Left ventricle myocardium inferior (tissue), 1 donor: Measurements from ENCODE around the gene CYP1A2. TPM values are rescaled to one million over a fixed set of nuclear protein-coding genes. Genes with fewer than 3 reads are reported as not detected.
"Not testable (repeated sequence)": the region's sequence is repeated elsewhere in the genome, so short reads cannot be mapped to it uniquely, and the experiment has no call there.

Source experiments
- DNase-seq: peaks from one replicate; pipeline ENCODE4 v3.0.0-alpha.2; 2020
- H3K27ac ChIP-seq: fragments of 200-600 bp; replicated peaks from 2 replicates; pipeline ENCODE4 v1.8.0; 2021
- H3K27me3 ChIP-seq: fragments of 200-600 bp; 2 replicates; pipeline ENCODE4 v1.8.0; 2021; ENCODE audit warnings: low read depth
- H3K36me3 ChIP-seq: fragments of 200-600 bp; 2 replicates; pipeline ENCODE4 v1.8.0; 2021
- H3K4me1 ChIP-seq: fragments of 200-600 bp; 2 replicates; pipeline ENCODE4 v1.8.0; 2021
- H3K4me3 ChIP-seq: fragments of 200-600 bp; 2 replicates; pipeline ENCODE4 v1.8.0; 2021; ENCODE audit warnings: mild to moderate bottlenecking, moderate library complexity
- H3K9me3 ChIP-seq: fragments of 200-600 bp; replicated peaks from 2 replicates; pipeline ENCODE4 v1.8.0; 2021
- CTCF ChIP-seq: fragments of 200-600 bp; IDR thresholded peaks from 2 replicates; pipeline ENCODE4 v1.8.0; 2021; ENCODE audit warnings: antibody characterized with exemption, mild to moderate bottlenecking, borderline replicate concordance
- intact Hi-C: fragments of 100-400 bp; cut with micrococcal nuclease; formaldehyde crosslinking; loops from one replicate; pipeline ENCODE4 v1.11.0; 2022
- total RNA-seq: library from RNA; stranded (reverse); fragmentation: NEBNext Ultra II Directional; extraction: Animal tissue kit (Norgen Biotek cat#: 25700); gene quantifications from one replicate; pipeline ENCODE4 v1.2.1, GENCODE V29; 2021
- donor health status: DM: no; HTN: yes; CAD: no; lungs with severe emphysema.

The CYP1A2 gene
- total RNA-seq, 1 donor from 2014 or later, result not detected

GRCh38 chr15:74730619-74731316 is 17.9 kb upstream of the CYP1A2 start:
- H3K27ac ChIP-seq, result no peak overlapping the region
- no peaks in the 10 kb centered on the region for H3K36me3 ChIP-seq
- H3K27me3 ChIP-seq, result no peaks in the 10 kb centered on the region
- H3K9me3 ChIP-seq, result no peaks in the 10 kb centered on the region
- intact Hi-C loops, result no loop called here
- no peak for TF ChIP-seq CTCF
- H3K4me3 ChIP-seq, result no peak overlapping the region
- peaks cover 23% of the 10 kb centered on the region for H3K4me1 ChIP-seq
- no peak for DNase-seq

- no peaks in the 10 kb centered on the region for H3K27me3 ChIP-seq
- H3K9me3 ChIP-seq, result no peaks in the 10 kb centered on the region
- no peak for TF ChIP-seq CTCF
- DNase-seq, result no peak
- no peaks in the 10 kb centered on the region for H3K36me3 ChIP-seq
- intact Hi-C loops, result no loop called here
- H3K27ac ChIP-seq, result no peak overlapping the region
- H3K4me3 ChIP-seq, result no peak overlapping the region
- peaks cover 2% of the 10 kb centered on the region for H3K4me1 ChIP-seq
These were observed 15.8 kb upstream of the CYP1A2 start for GRCh38 chr15:74732846-74733245.

- Histone ChIP-seq H3K36me3 (no peaks in the 10 kb centered on the region), H3K27ac (no peak overlapping the region), H3K4me1 (no peaks in the 10 kb centered on the region), H3K9me3 (no peaks in the 10 kb centered on the region), H3K4me3 (no peak overlapping the region), H3K27me3 (no peaks in the 10 kb centered on the region)
- intact Hi-C loops, result no loop called here
- TF ChIP-seq CTCF, result no peak
- no peak for DNase-seq
These were observed 15.4 kb upstream of the CYP1A2 start for GRCh38 chr15:74733269-74733668.

- no peaks in the 10 kb centered on the region for H3K27me3 ChIP-seq
These were observed 13.3 kb upstream of the CYP1A2 start for GRCh38 chr15:74735305-74735704.

GRCh38 chr15:74738239-74738638 is 10.4 kb upstream of the CYP1A2 start:
- H3K27me3 ChIP-seq, H3K9me3 ChIP-seq, DNase-seq, H3K4me1 ChIP-seq, H3K36me3 ChIP-seq, intact Hi-C loops, H3K4me3 ChIP-seq, H3K27ac ChIP-seq: not testable (repeated sequence)

More at GRCh38 chr15:74735305-74735704, 13.3 kb upstream of the CYP1A2 start:
- Histone ChIP-seq H3K27ac (no peak overlapping the region), H3K4me1 (no peaks in the 10 kb centered on the region), H3K36me3 (no peaks in the 10 kb centered on the region), H3K4me3 (no peak overlapping the region), H3K9me3 (no peaks in the 10 kb centered on the region)
- no peak for DNase-seq
- TF ChIP-seq CTCF, result no peak
- intact Hi-C loops, result no loop called here

GRCh38 chr15:74742422-74742821 is 6.2 kb upstream of the CYP1A2 start:
- DNase-seq, result no peak

More at GRCh38 chr15:74742422-74742821, 6.2 kb upstream of the CYP1A2 start:
- H3K4me3 ChIP-seq, result no peak overlapping the region
- intact Hi-C loops, result no loop called here
- no peak overlapping the region for H3K27ac ChIP-seq
- peaks cover 6% of the 10 kb centered on the region for H3K27me3 ChIP-seq
- peaks cover 7% of the 10 kb centered on the region for H3K9me3 ChIP-seq
- H3K4me1 ChIP-seq, result no peaks in the 10 kb centered on the region
- no peak for TF ChIP-seq CTCF
- H3K36me3 ChIP-seq, result no peaks in the 10 kb centered on the region
